GM21515 (cell line): ENCODE data around the gene ZNF385B.
"Not testable (repeated sequence)": the region's sequence is repeated elsewhere in the genome, so short reads cannot be mapped to it uniquely, and the experiment has no call there.

Experiments
- ATAC-seq: cut with Tn5 transposase; IDR thresholded peaks from one replicate; pipeline ENCODE4 v1.9.1; 2021; ENCODE audit not compliant: unreplicated experiment

ZNF385B gene

DNA sequence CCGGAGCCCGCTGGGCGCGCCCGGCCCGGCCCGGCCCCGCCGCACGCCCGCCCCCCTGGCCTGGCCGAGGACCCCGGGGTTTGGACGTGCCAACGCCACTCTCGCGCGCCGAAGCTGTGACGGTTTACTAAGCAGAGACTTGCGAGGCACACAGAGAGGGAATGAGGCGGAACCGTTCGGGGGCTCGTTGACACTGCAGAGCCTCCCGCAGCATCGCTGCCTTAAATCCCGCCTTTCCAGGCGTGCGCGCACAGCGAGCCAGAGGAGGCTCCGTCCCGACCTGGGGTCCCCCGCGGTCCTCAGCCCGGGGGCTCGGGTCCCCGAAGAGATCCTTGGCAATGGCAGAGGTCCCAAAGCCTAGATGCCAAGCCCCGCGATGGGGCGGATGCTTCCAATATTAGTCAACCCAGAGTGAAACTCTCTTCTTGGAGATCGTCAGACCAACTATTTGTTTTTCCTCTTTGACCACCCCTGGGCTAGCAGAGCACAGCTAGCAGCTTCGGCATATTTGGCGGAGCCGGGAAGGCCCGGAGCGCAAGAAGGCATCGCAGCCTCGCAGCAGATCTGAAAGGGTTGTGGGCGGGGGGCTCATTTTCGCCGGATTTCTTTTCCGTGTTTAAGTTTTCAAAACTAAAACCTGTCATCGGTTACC, at the start of gene ZNF385B:
TSS of gene ZNF385B (minus strand) at position 197 of the 652 bp plus-strand sequence.
- ATAC-seq: no peak

GRCh38 chr2:179910735-179911113, 49.3 kb upstream of the ZNF385B start:
- ATAC-seq: no peak

DNA sequence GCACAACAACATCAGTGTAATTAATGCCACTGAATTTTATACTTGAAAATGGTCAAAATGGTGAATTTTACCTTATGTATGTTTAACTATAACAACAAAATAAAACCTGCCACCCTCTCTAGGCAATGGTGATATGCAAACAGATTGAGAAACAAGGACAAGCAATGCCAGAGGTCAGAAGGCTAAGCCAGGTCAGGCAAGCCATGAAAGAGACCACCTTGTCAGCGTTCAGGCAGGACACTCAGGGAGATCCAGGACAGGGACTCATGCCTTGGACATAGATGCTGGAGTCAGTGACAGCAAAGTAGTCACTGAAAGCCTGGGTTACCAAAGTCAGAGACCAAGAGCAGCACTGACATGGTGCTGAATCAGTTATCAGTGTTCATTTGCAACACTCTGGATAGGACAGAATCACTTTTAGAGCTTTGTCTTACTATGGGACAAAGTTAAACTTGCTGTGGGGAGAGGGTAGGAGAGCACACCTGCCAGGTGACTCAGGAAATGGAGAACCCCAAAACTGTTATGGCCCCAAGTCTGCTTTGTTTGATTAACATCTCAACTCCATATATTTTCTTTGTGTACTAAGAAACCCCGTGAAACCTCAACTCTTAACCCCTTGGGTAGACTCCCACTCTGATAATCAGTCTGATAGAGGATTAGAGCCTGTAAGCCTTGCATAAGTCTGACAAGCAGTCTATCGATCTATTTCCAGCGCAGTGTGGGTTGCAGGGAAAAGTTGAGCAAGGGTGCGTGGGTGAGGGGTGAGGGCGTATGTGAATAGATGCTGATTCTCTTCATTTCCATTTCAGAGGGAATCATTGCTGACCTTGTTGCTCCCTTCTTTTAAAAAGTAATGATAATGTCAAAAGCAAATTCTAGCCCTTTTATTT, 48.7 kb upstream of the ZNF385B start:
- ATAC-seq: no peak

GRCh38 chr2:179900655-179901054, 39.2 kb upstream of the ZNF385B start:
- ATAC-seq: no peak

DNA sequence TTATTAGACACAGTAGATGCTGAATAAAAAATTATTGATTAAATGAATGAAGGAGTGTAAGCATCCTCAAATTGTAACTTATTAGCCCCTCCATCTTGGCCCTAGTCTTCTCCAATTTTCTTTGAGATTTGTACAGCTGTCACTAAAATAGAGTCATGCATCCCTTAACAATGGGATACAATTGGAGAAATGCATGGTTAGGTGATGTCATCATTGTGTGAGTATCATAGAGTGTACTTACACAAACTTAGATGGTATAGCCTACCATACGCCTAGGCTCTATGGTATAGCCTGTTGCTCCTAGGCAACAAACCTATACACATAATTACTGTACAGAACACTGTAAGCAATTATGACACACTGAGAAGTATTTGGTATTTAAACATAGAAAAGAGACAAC, 38.3 kb upstream of the ZNF385B start:
- ATAC-seq: no peak

DNA sequence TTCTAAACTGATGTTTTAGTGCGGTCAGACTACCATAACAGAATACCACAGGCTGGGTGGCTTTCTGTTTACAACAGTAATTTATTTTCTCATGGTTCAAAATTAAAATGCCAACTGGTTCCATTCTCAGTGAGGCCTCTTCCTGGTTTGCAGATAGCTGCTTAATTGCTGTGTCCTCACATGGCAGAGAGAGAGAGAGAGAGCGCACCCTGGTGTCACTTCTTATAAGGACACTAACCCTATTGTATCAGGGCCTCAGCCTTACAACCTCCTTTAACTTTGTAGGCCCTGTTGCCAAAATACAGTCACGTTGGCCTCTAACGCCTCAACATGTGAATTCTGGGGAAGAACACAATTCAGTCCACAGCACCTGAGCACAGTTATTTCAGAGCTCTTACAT, 37.5 kb upstream of the ZNF385B start:
- ATAC-seq: peak; percentile 93

DNA sequence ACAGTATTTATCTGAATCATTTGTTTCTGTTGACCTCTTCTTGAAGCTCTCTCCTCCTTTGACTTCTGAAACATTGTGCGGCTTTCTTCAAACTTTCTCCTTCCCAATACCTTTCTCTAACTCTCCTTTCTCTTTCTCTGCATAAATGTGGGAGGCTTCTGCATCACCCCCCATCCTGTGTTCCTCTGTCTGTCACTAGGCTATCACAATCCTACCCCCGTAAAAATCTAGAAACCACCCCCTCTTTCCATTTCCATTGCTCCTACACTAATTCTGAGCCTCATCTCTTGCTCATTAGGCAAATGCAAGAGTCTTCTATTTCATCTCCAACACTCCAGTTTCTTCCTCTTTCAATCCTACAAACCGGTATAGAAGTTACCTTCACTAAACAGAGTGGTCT, 32.2 kb upstream of the ZNF385B start:
- no peak for ATAC-seq

- ATAC-seq: no peak
These were observed 29.8 kb upstream of the ZNF385B start for GRCh38 chr2:179891237-179891636.

DNA sequence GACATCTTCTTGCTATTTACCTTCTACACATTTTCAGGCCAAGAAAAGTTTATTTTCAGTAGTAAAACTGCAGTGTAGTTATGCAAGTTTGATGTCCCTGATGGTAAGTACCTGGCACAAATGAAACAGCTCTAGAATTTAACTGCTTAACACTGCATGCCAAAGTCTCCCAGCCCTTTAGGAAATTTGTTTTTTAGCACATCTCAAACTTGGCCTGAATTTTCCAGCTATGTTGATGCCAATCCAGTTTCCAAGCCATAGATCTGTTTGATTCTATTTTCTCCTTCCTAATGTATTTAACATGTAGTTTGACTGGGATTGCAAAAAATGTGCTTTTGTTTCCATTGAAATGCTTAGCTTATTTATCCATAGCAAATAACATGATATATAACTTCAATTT, 29.3 kb upstream of the ZNF385B start:
- no peak for ATAC-seq

- not testable (repeated sequence) for ATAC-seq
These were observed 27.2 kb upstream of the ZNF385B start for GRCh38 chr2:179888642-179889041.

DNA sequence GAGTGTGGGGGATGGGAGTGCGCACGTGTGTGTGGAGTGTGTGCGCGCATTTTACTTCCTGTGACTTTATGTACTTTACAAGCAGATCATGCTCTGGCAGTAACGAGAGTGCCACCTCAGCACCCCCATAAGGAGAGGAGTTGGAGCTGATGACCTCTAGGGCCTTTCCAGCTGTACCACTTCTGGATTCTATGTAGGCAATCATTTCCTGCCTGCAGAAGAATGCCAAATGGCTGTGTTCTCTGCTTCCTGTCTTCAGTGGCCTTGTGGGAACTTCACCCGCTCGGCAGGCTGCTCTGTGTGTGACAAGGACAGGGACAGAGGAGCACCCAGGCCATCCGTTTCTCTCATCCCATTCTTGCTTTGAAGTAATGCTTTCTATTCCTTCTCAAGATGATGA, 22.8 kb upstream of the ZNF385B start:
- ATAC-seq: no peak

GRCh38 chr2:179882851-179883806, 21.7 kb upstream of the ZNF385B start:
- ATAC-seq: no peak

GRCh38 chr2:179877601-179878364, 16.4 kb upstream of the ZNF385B start:
- no peak for ATAC-seq

DNA sequence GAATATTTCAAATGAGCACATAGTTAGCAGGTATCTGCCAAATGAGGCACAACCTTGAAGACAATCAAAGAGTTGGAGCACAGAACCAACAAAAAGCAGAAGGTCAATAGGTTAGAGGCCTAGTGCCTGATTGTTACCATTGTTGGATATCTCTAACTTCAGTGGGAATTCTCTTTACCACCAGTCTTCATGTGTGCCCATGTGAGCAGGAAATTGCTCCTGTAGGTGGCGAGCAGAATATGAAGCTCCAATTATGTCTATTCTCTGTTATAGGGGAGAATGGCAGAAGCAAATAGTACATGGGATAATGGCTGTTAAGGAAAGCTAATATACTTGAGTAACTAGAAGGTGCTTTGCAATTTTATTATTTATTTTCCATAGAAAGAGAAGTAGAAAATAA, 14.9 kb upstream of the ZNF385B start:
- no peak for ATAC-seq

DNA sequence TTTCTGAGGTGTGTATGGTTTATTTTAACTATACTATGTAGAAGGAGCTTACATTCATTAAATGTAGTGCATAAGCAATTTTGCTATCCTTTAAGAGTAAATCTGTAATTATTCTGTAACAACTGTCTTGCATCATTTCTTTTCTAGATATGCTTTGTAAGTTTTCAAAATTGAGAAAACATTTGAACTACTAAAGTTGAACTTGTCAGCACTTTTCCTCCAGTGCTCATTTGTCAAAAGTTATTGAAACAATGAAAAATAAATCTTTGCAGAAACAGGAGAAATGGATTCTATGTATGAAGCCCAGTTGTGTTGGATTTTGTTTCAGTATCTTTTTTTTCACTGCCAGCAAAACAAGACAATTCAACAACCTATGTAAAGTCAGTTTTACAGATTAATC, 14.5 kb upstream of the ZNF385B start:
- ATAC-seq: no peak

GRCh38 chr2:179862898-179863458, 1.6 kb upstream of the ZNF385B start:
- no peak for ATAC-seq

DNA sequence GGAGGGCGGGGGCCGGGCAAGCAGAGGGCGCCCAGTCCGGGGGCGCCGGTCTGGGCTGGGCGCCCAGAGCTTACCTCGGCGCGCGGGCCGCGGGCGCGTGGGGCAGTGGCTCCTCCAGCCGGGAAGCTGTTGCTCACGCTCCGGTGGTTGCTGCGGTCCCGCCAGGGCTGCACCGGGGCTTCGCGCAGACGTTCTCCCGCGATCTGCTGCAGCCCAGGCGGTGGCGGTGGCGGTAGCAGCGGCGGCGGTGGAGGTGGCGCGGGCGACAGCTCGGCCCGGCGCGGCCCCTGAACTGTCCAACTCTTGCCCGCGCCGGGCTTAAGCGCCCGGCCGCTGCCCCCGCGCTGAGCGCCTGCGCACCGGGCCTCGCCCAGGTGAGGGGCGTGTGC, 391 bp downstream of the ZNF385B start:
- ATAC-seq: no peak

GRCh38 chr2:179860255-179861026, 971 bp downstream of the ZNF385B start:
- ATAC-seq: no peak

GRCh38 chr2:179859523-179859922, 1.9 kb downstream of the ZNF385B start:
- ATAC-seq: no peak

DNA sequence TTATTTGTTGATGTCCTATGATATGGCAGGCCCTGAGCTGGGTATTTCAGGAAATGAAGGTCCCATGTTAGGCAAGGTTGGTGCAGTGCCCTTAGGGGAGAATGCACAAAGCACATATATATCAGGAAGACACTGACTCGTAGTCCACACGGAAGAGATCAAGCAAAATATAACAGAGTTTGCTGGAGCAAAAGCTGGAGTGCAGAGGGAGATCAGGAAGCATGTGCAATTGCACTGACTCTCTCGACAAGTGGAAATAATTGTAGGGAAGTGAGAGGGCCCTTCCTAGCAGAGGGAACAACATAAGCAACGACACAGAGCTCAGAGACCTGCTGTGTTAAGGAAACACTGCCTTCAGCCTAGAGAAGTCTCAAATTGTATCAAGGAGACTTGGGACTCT, 4.2 kb downstream of the ZNF385B start:
- ATAC-seq: no peak
